Measurements from ENCODE around the gene SPATS2.

SPATS2 gene

DNA sequence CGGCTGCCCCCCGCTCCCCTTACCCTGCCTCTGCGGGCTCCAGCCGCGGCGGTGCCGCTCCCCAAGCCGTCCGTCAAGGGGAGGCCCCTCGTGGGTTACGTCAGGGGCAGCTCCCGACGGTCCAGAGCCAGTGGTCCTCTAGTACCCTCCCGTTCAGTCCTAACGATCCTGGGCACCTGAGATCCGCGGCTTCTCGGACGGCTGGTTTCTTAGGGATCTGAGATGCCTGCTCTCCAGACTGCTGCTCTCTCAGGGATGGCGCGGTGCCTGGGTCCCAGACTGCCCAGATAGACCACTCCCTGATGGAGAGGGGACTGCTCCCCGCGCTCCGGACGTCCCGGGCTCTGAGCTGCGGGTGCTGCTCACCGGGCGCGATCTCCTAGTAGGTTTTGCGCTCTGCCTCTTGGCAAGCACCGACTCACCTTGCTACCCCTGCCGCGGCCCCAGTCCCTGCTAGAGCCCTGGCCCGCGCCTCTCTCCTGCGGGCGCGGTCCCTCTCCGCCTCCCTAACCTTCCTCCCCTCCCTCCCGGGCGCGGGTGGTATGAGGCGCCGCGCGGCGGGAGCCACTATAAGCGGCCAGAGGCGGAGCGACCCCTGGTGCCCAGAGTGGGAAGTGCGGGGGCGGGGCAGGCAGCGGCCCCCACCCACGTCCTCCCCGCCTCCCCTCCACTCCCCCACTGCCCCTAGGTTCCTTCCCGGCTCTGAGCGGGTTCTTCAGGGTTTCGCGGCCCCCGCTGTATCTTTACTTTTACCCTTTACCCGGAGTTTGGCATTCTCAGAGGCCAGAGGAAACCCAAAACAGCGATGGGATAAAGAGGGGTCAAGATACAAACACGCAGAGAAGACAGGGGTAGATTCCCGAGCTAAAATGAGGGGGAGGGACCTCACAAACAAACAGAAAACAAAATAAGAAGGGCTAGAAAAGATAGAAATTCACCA, 30.3 kb upstream of the SPATS2 start, which contains the start of gene C1QL4:
TSS of gene C1QL4 (minus strand) at position 544 of the 940 bp plus-strand sequence. CDS start 711 bp downstream, outside the sequence.
- peak; percentile 44 to 83 for DNase-seq

- no peak for DNase-seq
These were observed 28.3 kb upstream of the SPATS2 start for GRCh38 chr12:49338830-49339463.

DNA sequence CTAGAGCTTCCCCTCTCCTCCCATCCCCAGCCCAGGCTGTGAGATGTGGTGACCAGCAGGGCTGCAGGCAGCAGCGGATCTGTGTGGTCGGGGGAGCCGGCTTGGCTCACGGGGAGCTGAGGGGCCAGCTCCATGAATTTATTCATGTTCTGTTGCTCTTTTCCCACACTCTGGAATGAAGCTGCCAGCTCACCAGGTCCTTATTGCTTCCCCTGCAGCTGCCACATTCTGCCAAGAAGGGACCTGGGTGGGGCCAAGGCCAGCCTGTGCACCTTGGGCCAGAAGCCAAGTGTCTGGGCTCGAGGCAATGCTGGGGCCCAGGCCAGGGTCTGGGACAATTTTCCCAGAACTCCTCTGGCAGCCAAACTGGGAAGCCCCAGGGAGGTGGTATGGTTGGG, 27.8 kb upstream of the SPATS2 start:
- no peak for DNase-seq

DNA sequence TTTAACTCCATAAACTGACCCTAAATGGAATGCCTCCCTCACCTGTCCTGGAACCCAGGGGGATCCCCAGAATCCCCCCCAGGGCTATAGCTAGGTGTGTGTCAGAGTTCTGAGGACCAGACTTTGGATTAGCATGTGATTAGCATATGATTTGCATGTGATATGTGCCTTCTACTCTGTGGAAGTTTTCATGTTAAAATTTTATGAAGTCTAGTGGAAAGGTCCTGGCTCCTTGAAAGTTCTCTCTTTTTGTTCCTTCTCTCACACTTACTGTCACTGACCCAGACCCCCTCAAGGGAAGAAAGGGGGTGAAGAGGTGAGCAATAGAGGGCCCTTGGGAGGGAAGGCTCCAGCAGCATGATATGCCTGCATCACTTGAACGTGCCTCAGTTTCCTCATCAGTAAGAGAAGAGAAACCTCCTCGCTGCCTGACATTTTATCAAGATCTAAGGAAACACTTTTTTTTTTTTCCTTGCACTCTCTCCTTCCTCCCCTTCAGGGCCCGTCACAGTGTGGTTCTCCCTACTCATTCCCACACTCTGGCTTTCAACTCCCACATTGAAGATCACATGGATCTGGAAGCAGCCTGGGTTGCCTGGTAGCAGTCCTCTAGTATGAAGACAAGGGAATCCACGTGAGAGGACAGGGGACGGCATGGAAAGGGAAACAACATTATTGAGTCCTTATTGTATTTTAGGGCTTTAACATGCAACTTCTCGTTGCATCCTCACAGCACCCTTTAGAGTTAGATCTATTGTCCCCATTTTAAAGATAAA, 27.0 kb upstream of the SPATS2 start:
- no peak for DNase-seq

DNA sequence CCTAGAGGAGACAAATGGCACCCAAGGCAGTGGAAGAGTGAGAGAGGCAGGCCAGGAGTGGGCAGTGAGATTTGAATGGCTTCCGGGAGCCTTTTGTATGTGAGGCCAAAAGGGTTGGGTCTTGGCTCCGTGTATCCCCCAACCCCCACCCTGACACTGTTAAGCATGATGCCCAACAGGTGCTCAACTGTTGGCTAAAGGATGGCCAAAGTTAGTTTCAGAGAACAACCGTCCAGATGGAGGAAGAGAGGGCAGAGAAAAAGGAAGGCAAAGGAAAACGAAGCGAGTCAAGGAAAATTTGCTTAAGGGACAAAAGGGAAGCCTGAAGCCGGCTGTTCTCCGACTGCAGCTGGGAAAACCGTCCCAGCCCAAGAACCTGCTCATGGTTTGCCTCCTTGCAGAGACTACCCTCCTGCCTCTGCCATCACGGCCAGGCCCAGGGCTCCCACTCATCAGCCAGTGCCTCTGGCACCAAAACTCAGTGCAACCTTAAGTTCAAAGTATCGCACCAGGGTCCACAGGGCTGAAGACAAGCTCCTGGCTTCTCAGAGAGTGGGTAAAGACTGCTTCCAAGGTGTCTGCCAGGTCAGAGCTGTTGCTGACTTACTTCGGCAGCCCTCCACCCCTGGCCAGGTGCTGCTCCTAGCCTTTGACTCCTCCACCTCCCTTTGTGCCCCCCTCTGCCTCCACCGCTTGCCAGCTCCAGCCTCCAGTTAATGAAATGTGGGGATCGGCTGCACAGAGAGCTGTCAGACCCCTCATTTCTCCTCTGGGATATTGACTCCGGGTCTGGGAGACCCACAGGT, 26.1 kb upstream of the SPATS2 start:
- no peak for DNase-seq

DNA sequence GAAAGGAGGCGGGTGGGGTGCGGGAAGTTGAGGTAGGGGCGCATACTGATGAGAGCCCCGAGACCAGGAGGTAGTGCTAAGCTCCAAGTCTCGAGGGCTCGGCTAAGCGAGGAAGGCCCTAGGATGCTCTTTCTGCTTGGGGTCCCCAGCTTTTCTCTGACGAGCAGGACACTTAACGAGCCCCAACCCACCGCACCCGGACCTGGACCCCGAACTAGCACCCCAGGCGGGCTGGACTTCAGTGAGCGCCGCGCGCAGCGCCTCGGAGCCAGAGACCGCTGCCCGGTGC, 25.5 kb upstream of the SPATS2 start:
- no peak for DNase-seq

GRCh38 chr12:49342066-49342913, 25.0 kb upstream of the SPATS2 start:
- DNase-seq = peak; percentile 45 to 80

DNA sequence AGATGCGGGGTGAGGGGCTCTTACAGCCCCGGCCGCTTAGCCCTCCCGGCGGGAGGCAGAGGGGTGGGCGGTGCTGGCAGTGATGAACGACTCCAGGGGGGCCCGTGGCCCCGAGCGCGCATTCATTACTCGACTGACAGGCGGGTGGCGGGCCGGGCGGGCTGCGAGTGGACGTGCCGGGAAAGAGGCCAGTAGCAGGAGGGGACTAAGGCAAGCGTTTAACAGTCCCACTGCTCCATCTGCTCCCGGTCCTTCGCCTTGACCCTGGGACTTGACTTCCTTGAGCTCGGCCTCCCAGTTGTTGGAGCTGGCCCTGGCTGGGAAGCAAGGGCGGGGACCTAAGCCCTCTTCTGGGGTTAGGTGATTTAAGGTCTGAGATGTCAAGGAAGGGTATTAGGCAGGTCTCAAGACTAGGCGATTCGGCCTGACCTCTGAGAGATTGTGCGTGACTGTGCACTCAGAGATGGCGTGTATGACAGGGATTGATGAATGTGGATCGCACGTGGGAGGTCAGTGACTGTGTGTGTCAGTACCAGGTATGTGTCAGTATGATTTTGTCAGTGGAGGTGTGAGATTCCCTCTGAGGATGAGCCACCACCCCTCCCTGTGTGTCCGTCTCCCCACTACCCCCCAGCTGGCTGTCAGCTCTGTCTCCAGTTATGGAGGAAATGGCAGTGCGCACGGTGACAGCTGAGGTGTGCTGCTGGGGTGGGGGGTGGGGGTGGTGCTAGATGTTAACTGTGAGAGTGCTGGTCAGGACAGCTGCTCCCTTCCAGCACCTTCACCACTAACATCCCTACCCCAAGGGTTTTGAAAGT, 24.1 kb upstream of the SPATS2 start:
- no peak for DNase-seq

- no peak for DNase-seq
These were observed 22.7 kb upstream of the SPATS2 start for GRCh38 chr12:49344486-49345050.

DNA sequence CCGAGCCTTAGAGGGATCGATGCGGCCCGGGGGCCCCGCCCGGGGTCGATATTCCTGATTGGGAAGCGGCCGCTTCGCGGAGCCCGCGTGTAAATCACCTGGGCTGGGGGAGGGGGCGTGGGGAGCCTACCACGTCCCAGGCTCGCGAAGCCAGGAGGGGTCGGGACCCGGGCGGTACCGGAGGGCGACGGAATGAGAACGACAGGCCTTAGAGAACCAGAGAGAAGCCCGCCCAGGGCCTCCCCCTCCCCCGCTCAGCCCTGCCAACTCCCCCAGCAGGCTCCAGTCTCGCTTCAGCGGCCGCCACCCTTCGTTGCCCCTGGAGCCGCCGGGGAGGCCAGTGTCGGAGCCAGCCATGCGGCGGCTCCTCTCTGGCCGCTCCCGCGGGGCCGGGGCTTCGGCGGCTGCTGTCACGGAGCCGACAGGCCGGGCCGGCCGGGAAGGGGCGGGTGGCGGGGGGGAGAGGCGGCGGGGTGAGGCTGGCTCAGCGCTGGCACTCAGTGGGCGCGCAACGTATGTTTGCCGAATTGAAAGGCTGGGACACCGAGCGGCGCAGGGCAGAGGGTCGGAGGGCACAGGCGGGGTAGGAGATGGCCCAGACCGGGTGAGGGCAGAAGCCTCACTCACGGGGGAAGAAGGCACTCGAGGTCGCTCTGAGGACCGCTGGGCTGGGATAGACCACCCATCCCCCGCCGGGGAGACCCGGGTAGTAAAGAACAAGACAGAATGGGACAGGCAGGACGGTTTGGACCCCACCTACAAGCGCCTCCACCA, 22.0 kb upstream of the SPATS2 start:
- no peak for DNase-seq

- DNase-seq = no peak
These were observed 21.2 kb upstream of the SPATS2 start for GRCh38 chr12:49345825-49346658.

DNA sequence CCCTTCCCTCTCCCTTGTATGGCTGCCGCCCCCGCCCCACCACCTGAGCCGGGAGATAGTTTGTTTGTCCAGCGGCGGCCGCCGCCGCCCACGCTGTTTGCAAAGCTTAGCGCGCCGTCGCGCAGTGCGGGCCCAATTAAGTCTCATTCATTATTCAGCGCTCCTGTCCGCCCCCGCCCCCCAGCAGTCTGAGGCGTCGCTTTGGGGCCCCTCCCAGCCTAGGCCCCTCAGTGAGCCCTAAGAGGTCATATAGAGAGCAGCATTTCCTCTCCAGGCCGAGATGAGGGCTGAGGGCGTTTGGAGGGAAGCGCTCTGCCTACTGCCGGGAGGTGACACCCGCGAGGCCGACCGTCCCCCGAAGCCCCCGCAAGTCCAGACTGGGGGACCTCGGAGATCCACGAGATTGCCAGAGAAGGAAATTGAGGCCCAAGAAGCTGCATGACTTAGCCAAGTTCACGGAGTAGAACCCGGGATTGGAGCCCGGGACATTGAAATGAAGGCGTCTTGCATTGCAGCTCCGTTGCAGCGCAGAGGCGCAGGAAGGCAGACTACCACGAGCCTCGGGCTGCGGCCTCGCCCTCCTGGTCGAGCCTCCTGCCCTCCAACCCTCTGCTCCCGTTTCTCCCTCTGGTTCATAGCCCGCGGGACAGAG, 20.5 kb upstream of the SPATS2 start, which contains the start of gene DNAJC22:
TSS of gene DNAJC22 (plus strand) at position 230 of the 652 bp plus-strand sequence. CDS start 1,985 bp downstream, outside the sequence.
- no peak for DNase-seq

DNA sequence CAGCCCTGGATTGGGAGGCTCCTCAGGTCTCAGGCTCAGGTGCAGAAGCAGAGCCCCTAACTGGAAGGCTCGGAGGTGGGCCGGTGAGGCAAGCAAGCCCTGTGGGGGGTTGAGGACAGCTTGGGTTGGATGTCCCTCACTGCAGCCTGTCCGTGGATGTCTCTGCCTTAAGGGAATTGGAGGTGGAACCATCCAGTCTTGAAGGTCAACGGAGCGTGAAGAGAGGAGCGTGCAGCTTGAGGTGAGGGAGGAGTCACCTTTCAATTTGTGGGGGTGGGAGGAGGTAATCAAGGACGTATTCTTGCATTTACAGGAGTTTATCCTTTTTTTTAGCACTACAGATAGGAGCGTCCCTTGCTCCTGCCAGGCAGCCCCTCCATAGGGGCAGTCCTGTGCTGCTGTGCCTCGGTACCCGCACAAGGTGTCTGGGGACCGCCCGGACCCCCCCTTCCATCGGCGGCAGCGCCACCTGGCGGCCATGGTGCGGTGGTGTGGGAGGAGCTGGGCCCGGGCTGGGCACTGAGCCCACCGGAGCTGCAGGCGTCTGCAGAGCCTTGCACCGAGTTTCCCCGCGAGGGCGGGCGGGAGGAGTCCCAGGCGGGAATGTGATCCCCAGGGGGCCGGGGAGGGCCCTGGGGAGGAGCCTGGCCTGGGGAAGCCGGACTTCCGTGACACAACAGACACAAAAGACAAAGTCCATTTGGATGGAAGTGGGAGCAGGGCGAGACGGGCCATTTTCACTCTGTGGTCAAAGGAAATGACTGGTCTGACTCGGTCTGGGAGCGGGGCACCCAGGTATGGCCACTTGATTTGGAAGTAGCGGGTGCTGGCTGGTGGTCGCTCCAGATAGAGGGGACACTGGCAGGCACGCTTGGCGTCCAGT, 19.7 kb upstream of the SPATS2 start:
- DNase-seq = peak; percentile 27 to 63

DNA sequence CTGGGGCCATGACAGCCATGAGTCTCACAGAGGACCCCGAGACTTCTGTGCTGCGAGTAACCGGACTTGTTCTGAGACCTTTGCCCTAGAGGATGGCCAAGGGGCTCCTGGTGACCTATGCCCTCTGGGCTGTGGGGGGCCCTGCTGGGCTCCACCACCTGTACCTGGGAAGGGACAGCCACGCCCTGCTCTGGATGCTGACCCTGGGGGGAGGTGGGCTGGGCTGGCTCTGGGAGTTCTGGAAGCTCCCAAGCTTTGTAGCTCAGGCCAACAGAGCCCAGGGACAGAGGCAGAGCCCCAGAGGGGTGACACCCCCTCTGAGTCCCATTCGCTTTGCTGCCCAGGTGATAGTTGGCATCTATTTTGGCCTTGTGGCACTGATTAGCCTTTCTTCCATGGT, 18.5 kb upstream of the SPATS2 start:
- DNase-seq = no peak

DNA sequence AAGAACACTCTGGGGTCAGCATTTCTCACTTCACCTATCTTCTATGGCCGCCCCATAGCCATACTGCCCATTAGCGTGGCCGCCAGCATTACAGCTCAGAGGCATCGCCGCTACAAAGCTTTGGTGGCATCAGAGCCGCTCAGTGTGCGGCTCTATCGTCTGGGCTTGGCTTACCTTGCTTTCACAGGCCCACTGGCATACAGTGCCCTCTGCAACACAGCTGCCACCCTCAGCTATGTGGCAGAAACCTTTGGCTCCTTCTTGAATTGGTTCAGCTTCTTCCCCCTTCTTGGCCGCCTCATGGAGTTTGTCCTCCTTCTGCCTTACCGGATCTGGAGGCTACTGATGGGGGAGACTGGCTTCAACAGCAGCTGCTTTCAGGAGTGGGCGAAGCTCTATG, 18.0 kb upstream of the SPATS2 start:
- DNase-seq = no peak

DNA sequence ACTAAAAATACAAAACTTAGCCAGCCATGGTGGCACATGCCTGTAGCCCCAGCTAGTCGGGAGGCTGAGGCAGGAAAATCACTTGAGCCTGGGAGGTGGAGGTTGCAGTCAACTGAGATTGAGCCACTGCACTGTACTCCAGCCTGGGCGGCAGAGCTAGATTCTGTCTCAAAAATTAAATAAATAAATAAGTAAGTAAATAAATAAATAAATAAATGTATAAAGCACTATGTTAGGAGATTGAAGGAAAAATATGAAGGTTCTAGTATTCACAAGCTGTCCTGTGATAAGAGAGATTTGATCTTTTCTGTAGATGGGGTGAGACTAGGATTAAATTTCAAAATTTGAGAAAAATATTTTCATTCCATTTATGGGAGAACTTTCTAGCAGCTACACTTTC, 14.9 kb upstream of the SPATS2 start:
- no peak for DNase-seq

DNA sequence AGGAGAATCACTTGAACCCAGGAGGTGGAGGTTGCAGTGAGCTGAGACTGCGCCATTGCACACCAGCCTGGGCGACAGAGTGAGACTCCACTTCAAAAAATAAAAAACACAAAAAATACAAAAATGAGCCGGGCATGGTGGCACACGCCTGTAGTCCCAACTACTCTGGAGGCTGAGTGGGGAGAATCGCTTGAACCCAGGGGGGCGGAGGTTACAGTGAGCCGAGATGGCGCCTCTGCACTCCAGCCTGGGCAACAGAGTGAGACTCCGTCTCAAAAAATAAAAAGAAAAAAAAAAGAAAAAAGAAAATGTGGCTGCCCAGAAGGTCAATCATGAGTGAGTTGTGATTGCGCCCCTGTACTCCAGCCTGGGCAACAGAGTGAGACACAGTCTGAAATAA, 11.3 kb upstream of the SPATS2 start:
- no peak for DNase-seq

Measured in inflammatory macrophage treated with lipopolysaccharide for 1 hour (primary cell).